ENCODE results near the gene MCHR1. TPM values are rescaled to one million over a fixed set of nuclear protein-coding genes. Genes with fewer than 3 reads are reported as not detected.
"Not testable (repeated sequence)": the region's sequence is repeated elsewhere in the genome, so short reads cannot be mapped to it uniquely, and the experiment has no call there.

Gene MCHR1
- total RNA-seq, 1 donor = under 0.01 TPM

DNA sequence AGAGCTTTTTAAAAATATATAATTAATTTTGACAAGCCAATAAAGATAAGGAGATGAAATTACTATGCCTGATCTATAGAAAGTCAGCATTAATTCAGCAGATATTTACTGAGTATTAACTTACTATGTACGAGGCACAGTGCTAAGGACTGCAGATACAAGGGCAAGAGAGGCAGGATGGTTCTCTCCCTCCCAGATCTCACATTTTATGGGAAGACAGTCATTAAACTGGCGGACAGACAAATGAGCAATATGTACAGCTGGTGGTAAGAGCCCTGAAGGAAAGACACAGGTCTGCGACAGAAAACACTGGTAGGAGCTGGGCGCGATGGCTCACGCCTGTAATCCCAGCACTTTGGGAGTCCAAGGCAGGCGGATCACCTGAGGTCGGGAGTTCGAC is 36.8 kb downstream of the MCHR1 start:
- TF ChIP-seq, protein P1, sequence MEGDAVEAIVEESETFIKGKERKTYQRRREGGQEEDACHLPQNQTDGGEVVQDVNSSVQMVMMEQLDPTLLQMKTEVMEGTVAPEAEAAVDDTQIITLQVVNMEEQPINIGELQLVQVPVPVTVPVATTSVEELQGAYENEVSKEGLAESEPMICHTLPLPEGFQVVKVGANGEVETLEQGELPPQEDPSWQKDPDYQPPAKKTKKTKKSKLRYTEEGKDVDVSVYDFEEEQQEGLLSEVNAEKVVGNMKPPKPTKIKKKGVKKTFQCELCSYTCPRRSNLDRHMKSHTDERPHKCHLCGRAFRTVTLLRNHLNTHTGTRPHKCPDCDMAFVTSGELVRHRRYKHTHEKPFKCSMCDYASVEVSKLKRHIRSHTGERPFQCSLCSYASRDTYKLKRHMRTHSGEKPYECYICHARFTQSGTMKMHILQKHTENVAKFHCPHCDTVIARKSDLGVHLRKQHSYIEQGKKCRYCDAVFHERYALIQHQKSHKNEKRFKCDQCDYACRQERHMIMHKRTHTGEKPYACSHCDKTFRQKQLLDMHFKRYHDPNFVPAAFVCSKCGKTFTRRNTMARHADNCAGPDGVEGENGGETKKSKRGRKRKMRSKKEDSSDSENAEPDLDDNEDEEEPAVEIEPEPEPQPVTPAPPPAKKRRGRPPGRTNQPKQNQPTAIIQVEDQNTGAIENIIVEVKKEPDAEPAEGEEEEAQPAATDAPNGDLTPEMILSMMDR (IDR thresholded peaks at IDR 0.05; ENCODE audit: insufficient read depth, low read length) = no peak
- no peak for DNase-seq (ENCODE audit: low read depth)
- no peak overlapping the region for H3K4me3 ChIP-seq (ENCODE audit: low read depth, low read length)

DNA sequence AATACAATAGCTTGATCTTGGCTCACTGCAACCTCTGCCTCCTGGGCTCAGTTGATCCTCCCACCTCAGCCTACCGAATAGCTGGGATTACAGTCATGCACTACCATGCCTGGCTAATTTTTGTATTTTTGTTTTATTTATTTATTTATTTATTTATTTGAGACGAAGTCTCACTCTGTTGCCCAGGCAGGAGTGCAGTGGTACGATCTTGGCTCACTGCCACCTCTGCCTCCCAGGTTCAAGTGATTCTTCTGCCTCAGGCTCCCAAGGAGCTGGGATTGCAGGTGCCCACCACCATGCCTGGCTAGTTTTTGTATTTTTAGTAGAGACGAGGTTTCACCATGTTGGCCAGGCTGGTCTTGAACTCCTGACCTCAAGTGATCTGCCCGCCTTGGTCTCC is 38.4 kb downstream of the MCHR1 start:
- not testable (repeated sequence) for DNase-seq (ENCODE audit: low read depth); H3K4me3 ChIP-seq (ENCODE audit: low read depth, low read length)

DNA sequence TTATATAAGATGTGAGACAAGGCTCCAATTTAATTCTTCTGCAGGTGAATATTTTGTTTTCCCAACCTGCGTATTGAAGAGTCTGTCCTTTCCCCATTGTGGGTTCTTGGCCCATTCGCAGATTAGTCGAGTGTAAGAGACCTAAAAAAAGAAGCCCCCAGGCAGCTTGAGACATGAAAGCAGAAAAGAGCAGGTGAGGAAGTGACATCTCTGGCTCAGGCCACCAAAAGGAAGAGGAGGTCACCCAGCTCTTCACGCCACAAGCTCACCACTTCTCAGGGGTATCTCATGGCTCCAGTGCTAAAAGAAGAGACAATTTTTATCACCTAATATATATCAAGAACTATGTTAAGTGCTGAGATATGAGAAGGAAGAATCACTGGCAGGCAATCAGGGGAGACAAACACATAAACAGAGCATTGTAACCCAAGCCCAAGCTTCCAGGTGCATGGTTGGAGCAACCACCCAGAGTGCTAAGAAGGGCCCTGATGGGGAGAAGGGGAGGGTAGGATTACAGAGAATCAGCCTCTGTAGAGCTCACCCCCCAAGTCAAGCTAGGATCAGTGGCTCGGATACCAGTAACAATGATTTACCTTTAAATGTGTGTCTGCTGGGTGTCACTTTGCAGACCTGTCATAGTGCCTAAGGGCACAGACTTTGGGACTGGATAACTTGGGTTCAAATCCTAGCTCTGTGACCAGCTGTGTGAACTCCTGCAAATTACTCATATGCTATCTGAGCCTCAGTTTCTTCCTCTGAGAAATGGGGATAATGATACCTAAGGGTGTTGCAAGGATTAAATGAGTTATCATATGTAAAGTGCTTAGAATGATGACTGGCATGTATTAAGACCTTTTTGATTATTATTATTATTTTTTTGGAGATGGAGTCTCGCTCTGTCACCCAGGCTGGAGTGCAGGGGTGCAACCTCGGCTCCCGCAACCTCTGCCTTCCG is 39.2 kb downstream of the MCHR1 start:
- TF ChIP-seq, protein P1 (IDR thresholded peaks at IDR 0.05; ENCODE audit: insufficient read depth, low read length) = no peak
- no peak for DNase-seq (ENCODE audit: low read depth)
- no peak overlapping the region for H3K4me3 ChIP-seq (ENCODE audit: low read depth, low read length)

DNA sequence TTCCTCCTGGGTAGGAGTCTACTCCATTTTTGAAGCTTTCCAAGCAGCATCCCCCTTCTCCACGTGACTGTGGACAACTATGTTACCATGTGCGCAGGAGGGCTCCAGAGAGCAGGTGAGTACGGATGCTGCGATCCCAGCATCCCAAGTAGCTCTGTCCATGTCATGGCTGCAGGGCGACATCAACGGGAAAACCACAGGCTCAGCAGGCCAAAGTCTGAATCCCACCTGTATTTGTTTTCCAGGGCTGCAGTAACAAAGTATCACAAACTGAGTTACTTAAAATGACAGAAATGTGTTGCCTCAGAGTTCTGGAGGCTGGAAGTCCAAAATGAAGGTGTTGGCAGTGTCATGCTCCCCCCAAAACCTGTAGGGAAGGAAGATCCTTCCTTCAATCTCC is 40.3 kb downstream of the MCHR1 start:
- TF ChIP-seq, protein P1 (IDR thresholded peaks at IDR 0.05; ENCODE audit: insufficient read depth, low read length) = no peak
- H3K4me3 ChIP-seq (ENCODE audit: low read depth, low read length) = no peak overlapping the region
- no peak for DNase-seq (ENCODE audit: low read depth)

DNA sequence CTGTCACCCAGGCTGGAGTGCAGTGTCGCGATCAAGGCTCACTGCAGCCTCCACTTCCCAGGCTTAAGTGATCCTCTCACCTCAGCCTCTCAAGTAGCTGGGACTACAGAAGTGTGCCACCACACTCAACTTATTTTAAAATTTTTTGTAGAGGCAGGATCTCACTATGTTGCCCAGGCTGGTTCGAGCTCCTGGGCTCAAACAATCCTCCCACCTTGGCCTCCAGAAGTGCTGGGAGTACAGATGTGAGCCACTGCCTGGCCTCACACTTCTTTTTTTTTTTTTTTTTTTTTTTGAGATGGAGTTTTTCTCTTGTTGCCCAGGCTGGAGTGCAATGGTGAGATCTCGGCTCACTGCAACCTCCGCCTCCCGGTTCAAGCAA is 40.9 kb downstream of the MCHR1 start:
- not testable (repeated sequence) for H3K4me3 ChIP-seq (ENCODE audit: low read depth, low read length); DNase-seq (ENCODE audit: low read depth)

DNA sequence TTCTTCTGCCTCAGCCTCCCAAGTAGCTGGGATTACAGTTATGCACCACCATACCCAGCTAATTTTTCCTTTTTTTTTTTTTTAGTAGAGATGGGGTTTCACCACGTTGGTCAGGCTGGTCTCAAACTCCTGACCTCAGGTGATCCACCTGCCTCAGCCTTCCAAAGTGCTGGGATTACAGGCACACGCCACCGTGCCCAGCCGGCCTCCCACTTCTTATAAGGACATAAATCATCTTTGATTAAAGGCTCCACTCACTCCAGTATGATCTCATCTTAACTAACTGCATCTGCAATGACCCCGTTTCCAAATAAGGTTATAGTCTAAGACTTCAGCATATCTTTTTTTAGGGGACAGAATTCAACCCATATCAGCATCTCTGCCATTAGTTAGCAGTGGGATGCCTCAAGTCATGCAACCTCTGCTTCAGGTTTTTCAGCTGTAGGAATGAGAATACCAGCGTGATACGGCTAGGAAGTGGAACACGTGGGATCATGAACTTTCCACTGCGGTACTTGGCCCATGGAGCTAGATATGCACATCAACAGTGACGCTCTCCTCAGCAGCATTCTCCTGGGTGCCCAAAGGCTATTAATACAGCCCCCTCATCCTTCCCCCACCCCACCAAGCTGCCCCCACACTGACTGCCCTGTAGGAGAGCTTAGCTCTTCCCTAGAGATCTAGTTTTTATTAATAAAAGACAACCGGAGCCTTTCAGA is 41.4 kb downstream of the MCHR1 start:
- H3K4me3 ChIP-seq (ENCODE audit: low read depth, low read length) = no peak overlapping the region
- DNase-seq (ENCODE audit: low read depth) = peak; percentile 16
- TF ChIP-seq, protein P1 (IDR thresholded peaks at IDR 0.05; ENCODE audit: insufficient read depth, low read length) = no peak

DNA sequence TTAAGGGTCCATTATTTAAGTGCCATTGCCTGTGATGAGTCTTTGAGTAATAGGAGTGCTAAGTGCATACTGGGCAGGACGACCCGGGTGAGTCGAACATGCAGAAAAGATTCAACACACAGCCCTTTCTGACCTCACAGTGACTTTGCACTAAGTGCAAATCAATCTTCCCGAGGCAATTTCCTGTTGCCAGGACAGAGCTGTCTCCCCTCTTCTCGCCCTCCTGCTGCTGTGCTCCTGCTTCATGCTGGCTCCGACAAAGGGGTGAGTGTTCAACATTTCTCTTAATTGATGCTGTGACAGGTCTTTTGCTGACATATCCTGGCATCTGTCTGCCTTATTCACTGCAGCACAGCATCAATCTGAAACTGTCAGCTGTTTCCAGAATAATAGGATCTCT is 42.0 kb downstream of the MCHR1 start:
- H3K4me3 ChIP-seq (ENCODE audit: low read depth, low read length) = no peak overlapping the region
- TF ChIP-seq, protein P1 (IDR thresholded peaks at IDR 0.05; ENCODE audit: insufficient read depth, low read length) = no peak
- DNase-seq (ENCODE audit: low read depth) = peak; percentile 25
